Neuron (in vitro differentiated cells): ENCODE results near the gene TCAP.

Source experiments
- H2AFZ ChIP-seq: one replicate; pipeline ENCODE4 v1.6.1; 2013; ENCODE audit warnings: low read depth, mild to moderate bottlenecking, inconsistent platforms, low read length, moderate library complexity
- H3K27me3 ChIP-seq: one replicate; pipeline ENCODE4 v1.6.1; 2013; ENCODE audit warnings: low read length; ENCODE audit not compliant: insufficient read depth
- H3K36me3 ChIP-seq: one replicate; pipeline ENCODE4 v1.6.1; 2013; ENCODE audit warnings: low read length; ENCODE audit not compliant: insufficient read depth
- H3K4me1 ChIP-seq: one replicate; pipeline ENCODE4 v1.6.1; 2013; ENCODE audit warnings: low read length; ENCODE audit not compliant: insufficient read depth
- H3K4me3 ChIP-seq: 2 replicates; pipeline ENCODE4 v1.5.1; 2013; ENCODE audit warnings: mild to moderate bottlenecking, low read length, moderate library complexity
- H3K9me3 ChIP-seq: one replicate; pipeline ENCODE4 v1.6.1; 2013; ENCODE audit warnings: low read length

The TCAP gene

GRCh38 chr17:39661744-39662541 lies 3.2 kb upstream of the TCAP start:
- Histone ChIP-seq H3K36me3 (peaks cover 38% of the 10 kb centered on the region), H3K27me3 (no peaks in the 10 kb centered on the region), H2AFZ (no peak overlapping the region), H3K9me3 (no peaks in the 10 kb centered on the region), H3K4me1 (no peaks in the 10 kb centered on the region), H3K4me3 (no peak overlapping the region)

GRCh38 chr17:39662551-39663339 lies 2.4 kb upstream of the TCAP start:
- Histone ChIP-seq H3K36me3 (peaks cover 33% of the 10 kb centered on the region), H3K9me3 (no peaks in the 10 kb centered on the region), H3K4me1 (peaks cover 3% of the 10 kb centered on the region), H3K27me3 (no peaks in the 10 kb centered on the region), H2AFZ (no peak overlapping the region), H3K4me3 (no peak overlapping the region)

GRCh38 chr17:39663340-39663687 lies 1.8 kb upstream of the TCAP start:
- peaks cover 27% of the 10 kb centered on the region for H3K36me3 ChIP-seq
- H3K4me3 ChIP-seq: no peak overlapping the region
- H3K27me3 ChIP-seq: no peaks in the 10 kb centered on the region
- no peaks in the 10 kb centered on the region for H3K9me3 ChIP-seq
- no peak overlapping the region for H2AFZ ChIP-seq
- H3K4me1 ChIP-seq: peaks cover 4% of the 10 kb centered on the region

- H3K4me1 ChIP-seq: peaks cover 8% of the 10 kb centered on the region
- H3K36me3 ChIP-seq: peaks cover 23% of the 10 kb centered on the region
- no peaks in the 10 kb centered on the region for H3K27me3 ChIP-seq
- no peak overlapping the region for H3K4me3 ChIP-seq
- H2AFZ ChIP-seq: no peak overlapping the region
- H3K9me3 ChIP-seq: no peaks in the 10 kb centered on the region
Observed at GRCh38 chr17:39663688-39664580, 1.2 kb upstream of the TCAP start.

GRCh38 chr17:39665642-39666224 lies 584 bp downstream of the TCAP start:
- H3K36me3 ChIP-seq: peaks cover 7% of the 10 kb centered on the region
- H3K27me3 ChIP-seq: no peaks in the 10 kb centered on the region
- H3K9me3 ChIP-seq: no peaks in the 10 kb centered on the region
- no peak overlapping the region for H2AFZ ChIP-seq
- peaks cover 8% of the 10 kb centered on the region for H3K4me1 ChIP-seq
- H3K4me3 ChIP-seq: no peak overlapping the region

- Histone ChIP-seq H3K36me3 (peaks cover 3% of the 10 kb centered on the region), H3K4me1 (peaks cover 8% of the 10 kb centered on the region), H3K4me3 (no peak overlapping the region), H2AFZ (no peak overlapping the region), H3K9me3 (no peaks in the 10 kb centered on the region), H3K27me3 (no peaks in the 10 kb centered on the region)
Observed at GRCh38 chr17:39666231-39666600, 1.1 kb downstream of the TCAP start.

- Histone ChIP-seq H3K4me1 (peaks cover 8% of the 10 kb centered on the region), H3K36me3 (no peaks in the 10 kb centered on the region), H2AFZ (no peak overlapping the region), H3K27me3 (no peaks in the 10 kb centered on the region), H3K9me3 (no peaks in the 10 kb centered on the region), H3K4me3 (no peak overlapping the region)
Observed at GRCh38 chr17:39666601-39667261, 1.6 kb downstream of the TCAP start.

- Histone ChIP-seq H3K4me1 (peaks cover 8% of the 10 kb centered on the region), H3K4me3 (no peak overlapping the region), H2AFZ (no peak overlapping the region), H3K27me3 (no peaks in the 10 kb centered on the region), H3K36me3 (no peaks in the 10 kb centered on the region), H3K9me3 (no peaks in the 10 kb centered on the region)
Observed at GRCh38 chr17:39667262-39667944, 2.3 kb downstream of the TCAP start.

GRCh38 chr17:39667945-39668924 lies 3.1 kb downstream of the TCAP start, which contains the start of gene PNMT:
Gene PNMT (plus strand): TSS chr17:39668453. CDS start chr17:39668476, 23 bp downstream.
- Histone ChIP-seq H3K4me1 (peaks cover 8% of the 10 kb centered on the region), H3K27me3 (no peaks in the 10 kb centered on the region)

GRCh38 chr17:39669897-39670735 lies 5.0 kb downstream of the TCAP start:
- Histone ChIP-seq H2AFZ (no peak overlapping the region), H3K36me3 (no peaks in the 10 kb centered on the region), H3K27me3 (no peaks in the 10 kb centered on the region), H3K4me3 (no peak overlapping the region), H3K9me3 (no peaks in the 10 kb centered on the region), H3K4me1 (peaks cover 8% of the 10 kb centered on the region)

More at GRCh38 chr17:39667945-39668924, 3.1 kb downstream of the TCAP start, which contains the start of gene PNMT:
- no peaks in the 10 kb centered on the region for H3K36me3 ChIP-seq
- peak within 1 kb of the TSS; percentile 76 for H2AFZ ChIP-seq
- no peaks in the 10 kb centered on the region for H3K9me3 ChIP-seq
- no peak within 1 kb of the TSS for H3K4me3 ChIP-seq
